AG09309 (cell line): ENCODE measurements around the gene KAZALD1.

Experiments
- DNase-seq: peaks from one replicate; pipeline ENCODE4 v3.0.0-alpha.2; 2010; ENCODE audit warnings: low read depth
- H3K4me3 ChIP-seq: 2 replicates; pipeline ENCODE4 v1.5.1; 2011; ENCODE audit warnings: mild to moderate bottlenecking, low read depth, low read length, moderate library complexity; ENCODE audit not compliant: control insufficient read depth
- TF ChIP-seq, protein P1 (sequence below): IDR thresholded peaks from 2 replicates; pipeline ENCODE4 v1.5.1; 2011; ENCODE audit warnings: mild to moderate bottlenecking, low read depth, low read length, inconsistent platforms; ENCODE audit not compliant: insufficient read depth, control insufficient read depth; ENCODE audit errors: missing control alignments

Gene KAZALD1

DNA sequence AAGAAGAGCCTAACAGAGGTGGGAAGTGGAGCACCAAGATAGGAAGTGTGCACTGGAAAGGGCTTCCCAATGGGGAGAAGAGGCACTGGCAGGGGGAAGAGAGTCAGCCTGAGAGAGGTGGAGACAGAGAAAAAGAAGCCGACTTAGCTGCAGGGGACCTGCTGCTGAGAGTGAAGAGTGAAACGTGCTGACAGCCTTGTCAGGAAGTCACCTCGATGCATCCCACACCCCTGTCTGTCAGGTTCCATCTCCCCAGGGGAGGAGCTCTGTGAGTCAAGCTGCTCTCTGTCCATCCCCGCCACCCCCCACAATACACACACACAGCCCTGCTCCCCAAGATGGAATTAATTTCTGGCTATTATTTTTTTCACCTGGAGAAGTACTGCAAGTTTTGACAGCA lies 14.0 kb downstream of the KAZALD1 start:
- H3K4me3 ChIP-seq: no peak overlapping the region
- TF ChIP-seq, protein P1, sequence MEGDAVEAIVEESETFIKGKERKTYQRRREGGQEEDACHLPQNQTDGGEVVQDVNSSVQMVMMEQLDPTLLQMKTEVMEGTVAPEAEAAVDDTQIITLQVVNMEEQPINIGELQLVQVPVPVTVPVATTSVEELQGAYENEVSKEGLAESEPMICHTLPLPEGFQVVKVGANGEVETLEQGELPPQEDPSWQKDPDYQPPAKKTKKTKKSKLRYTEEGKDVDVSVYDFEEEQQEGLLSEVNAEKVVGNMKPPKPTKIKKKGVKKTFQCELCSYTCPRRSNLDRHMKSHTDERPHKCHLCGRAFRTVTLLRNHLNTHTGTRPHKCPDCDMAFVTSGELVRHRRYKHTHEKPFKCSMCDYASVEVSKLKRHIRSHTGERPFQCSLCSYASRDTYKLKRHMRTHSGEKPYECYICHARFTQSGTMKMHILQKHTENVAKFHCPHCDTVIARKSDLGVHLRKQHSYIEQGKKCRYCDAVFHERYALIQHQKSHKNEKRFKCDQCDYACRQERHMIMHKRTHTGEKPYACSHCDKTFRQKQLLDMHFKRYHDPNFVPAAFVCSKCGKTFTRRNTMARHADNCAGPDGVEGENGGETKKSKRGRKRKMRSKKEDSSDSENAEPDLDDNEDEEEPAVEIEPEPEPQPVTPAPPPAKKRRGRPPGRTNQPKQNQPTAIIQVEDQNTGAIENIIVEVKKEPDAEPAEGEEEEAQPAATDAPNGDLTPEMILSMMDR: no peak

DNA sequence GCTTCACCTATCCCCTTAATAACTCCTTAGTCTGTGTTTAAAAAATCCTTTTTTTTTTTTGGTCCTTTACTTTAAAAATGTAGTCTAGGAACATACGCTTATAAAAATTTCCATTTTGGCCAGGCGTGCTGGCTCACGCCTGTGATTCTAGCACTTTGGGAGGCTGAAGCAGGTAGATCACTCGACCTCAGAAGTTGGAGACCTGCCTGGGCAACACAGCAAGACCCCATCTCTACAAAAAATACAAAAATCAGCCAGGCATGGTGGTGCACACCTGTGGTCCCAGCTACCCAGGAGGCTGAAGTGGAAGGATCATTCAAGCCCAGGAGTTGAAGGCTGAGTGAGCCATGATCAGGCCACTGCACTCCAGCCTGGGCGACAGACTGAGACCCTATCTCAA lies 14.8 kb downstream of the KAZALD1 start:
- DNase-seq: no peak
- no peak overlapping the region for H3K4me3 ChIP-seq
- TF ChIP-seq, protein P1: no peak

More for the DNA sequence above, 14.0 kb downstream of the KAZALD1 start:
- DNase-seq: no peak

DNA sequence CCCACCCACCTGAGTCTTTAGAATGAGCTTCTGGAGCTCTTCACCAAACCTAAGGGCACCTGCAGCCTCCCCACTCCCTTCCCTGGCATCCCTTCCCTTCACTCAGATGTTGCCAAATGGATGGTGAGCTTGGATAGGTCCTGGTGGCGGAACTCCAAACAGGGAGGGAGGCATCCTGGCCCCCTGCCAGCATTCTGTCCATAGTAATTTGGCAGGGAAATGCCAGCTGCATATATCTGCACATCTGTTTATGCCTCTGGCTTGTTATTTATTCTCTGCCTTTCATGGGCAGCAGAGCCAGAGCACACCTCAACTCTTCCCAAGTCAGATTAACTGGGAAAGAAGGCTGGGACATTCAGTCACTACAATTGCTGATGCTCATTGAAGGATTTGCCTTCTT lies 18.1 kb downstream of the KAZALD1 start:
- no peak overlapping the region for H3K4me3 ChIP-seq
- TF ChIP-seq, protein P1: no peak
- DNase-seq: no peak

DNA sequence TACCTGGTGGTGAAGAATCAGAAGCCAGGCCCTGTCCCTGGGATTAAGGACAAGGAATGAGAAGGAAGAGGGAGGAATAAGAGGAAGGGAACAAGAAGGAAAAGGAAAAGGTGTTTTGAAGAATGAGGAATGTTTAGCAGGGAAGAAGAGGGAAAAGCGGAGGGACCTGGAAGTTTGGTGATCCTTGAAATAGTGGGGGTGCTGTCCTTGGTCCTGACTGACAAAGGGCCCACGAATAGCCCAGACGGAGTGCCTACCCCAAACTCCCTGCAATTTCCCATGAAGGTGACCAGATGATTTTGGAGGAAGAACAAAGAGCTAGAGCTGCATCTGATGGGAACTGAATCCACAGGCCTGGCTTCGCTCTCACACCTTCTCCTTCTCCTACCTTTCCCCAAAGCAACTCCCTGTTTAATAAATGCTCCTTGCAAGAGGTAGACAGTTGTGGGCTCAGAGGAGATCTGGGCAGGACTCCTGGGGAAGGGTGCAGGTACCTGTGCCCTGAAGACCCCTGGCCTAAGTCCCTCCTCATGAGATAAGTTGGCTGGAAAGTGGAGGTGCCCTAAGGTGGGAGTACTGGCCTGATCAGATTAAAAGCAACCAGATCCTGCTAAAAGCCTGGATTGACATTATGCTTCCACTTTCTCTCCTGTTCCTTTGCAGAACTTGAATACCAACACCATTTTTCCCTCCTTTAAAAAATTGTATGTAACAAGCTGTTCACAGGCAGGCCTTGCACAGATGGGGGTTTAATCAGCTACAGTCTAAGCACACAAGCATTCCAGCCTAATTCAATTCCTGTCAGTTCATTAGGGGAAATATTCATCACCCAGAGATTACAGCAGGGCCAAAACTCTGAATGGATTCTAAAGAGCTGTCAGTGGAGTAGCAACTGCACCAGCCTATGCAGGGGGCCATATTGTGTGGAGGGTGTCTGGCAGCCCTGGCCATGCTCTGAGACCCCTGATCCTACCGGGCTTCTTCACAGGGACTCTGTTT lies 19.4 kb downstream of the KAZALD1 start:
- no peak for DNase-seq
- no peak overlapping the region for H3K4me3 ChIP-seq
- TF ChIP-seq, protein P1: no peak

DNA sequence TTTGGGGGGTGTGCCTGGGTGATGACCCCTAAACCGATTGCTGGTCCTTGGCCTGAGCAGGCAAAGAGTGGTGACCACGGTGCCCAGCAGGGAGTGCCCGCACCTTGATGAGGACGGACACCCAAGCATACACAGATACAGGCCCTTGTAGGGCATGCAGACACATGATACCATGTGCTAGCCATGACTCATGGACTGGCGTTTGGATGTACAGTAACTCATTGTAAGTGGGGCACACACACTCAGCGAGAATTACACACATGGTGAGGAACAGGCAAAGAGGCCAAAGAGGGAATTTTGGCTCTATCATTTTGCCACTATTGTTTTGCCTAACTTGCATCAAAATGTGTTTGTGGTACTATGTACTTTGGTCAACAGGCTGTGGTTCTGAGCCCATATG lies 24.1 kb downstream of the KAZALD1 start:
- TF ChIP-seq, protein P1: no peak
- no peak overlapping the region for H3K4me3 ChIP-seq
- DNase-seq: no peak

DNA sequence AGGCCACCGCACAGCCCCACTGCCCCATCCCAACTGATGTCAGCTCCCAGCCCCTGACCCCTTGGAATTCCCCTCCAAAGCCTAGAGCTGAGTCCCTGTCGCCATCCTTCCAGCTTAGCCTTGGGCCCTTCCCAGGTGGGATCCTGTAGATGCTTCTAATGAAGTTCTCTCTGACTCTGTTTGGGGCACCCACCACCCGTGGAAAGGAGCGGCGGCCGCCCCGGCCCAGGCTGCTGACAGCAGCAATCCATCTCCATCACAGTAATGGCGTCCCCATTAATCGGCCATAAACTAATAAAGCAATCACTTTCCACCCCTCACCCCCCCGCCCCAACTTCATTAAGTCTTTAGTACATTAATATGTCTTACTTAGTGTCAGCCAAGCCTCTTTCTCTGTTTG lies 25.6 kb downstream of the KAZALD1 start:
- TF ChIP-seq, protein P1: no peak
- H3K4me3 ChIP-seq: no peak overlapping the region
- no peak for DNase-seq

DNA sequence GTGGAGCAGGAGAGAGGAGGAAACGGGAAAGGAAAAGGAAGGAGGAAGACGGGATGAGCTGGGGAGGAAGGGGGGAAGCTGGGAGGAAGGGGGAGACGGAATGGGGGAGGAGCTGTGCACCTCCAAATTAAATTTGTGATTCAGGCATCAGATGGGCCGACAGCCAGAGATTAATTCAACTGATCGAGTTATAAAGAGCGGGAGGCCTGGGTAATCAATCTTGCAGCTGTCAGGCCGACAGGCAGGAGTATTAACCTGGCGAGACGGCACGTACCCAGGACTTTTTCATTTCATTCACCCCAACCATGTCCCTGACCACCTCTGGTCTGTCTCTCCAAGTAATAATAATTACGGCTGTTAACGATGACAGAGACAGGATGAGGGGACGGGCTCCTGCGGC lies 26.2 kb downstream of the KAZALD1 start:
- DNase-seq: no peak
- TF ChIP-seq, protein P1: no peak
- H3K4me3 ChIP-seq: no peak overlapping the region
